GM12801 (cell line): ENCODE measurements around the gene NCBP1.

Experiments
- TF ChIP-seq, protein P1 (sequence below): IDR thresholded peaks from one replicate; pipeline ENCODE4 v1.5.1; 2011; ENCODE audit warnings: control low read depth; ENCODE audit not compliant: insufficient read length; ENCODE audit errors: extremely low read depth

Gene NCBP1

DNA sequence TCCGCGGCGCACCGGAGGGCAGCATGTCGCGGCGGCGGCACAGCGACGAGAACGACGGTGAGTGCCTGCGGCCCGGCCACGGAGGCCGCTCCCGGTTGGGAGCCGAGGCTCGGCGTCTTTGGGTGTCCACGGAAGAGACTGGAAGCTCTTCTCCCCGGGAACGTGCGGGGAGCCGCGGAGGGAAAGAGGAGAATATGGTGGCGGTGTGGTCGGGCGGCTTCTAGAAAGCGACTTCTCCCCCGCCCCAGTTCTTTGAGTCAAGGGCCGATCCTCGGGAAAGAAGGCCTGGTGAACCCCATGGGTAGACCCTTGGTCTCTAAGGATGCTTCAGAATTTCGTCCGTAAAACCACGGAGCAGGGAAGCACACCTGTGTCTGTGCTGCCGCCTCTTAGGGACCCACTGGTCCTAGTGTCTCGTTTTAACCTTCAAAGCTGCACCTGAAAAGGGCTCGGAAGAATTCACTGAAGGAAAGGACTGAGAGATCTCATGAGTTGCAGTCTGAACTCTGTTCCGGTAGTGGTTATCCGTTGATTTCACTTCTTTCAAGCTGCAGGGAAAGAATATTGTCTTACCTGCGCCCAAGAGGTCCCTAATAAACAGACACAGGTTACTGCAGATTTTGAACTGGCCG is 354 bp downstream of the NCBP1 start:
- TF ChIP-seq, protein P1, sequence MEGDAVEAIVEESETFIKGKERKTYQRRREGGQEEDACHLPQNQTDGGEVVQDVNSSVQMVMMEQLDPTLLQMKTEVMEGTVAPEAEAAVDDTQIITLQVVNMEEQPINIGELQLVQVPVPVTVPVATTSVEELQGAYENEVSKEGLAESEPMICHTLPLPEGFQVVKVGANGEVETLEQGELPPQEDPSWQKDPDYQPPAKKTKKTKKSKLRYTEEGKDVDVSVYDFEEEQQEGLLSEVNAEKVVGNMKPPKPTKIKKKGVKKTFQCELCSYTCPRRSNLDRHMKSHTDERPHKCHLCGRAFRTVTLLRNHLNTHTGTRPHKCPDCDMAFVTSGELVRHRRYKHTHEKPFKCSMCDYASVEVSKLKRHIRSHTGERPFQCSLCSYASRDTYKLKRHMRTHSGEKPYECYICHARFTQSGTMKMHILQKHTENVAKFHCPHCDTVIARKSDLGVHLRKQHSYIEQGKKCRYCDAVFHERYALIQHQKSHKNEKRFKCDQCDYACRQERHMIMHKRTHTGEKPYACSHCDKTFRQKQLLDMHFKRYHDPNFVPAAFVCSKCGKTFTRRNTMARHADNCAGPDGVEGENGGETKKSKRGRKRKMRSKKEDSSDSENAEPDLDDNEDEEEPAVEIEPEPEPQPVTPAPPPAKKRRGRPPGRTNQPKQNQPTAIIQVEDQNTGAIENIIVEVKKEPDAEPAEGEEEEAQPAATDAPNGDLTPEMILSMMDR: no peak

DNA sequence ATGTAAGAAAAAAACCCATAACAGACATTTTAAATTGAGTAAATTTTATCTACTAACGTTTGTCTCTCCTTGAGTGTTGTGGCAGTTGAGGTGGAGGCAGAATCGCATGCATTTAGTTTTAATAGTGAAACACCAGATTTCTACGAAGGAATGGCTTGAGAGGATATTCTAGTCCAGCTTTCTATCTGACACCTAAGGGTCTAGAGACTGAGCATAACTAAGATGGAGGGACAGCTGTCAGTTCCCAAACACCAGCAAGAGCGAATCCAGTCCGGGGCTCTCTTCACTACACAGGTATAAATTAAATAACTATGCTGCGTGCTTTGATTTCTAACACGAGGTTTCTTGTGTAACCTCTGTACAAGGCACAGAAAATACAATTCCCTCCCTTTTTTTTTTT is 1.4 kb downstream of the NCBP1 start:
- TF ChIP-seq, protein P1: no peak

DNA sequence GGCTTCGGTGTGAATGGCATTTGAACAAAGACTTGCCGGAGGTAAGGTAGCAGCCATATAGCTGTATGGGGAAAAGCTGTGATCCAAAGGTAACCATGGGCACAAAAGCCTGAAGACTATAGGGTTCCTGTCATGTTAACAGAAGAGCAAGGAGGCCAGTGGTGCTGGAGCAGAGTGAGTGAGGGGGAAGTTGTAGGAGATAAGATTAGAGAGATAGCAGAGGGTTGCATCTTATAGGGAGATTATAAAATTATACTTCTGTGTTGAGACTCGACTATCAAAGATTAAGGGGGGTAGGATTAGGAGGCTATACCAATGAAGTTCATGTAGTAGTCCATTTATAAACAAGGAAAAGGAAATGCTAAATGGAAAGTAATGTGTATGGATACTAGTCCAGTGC is 3.3 kb downstream of the NCBP1 start:
- TF ChIP-seq, protein P1: no peak

DNA sequence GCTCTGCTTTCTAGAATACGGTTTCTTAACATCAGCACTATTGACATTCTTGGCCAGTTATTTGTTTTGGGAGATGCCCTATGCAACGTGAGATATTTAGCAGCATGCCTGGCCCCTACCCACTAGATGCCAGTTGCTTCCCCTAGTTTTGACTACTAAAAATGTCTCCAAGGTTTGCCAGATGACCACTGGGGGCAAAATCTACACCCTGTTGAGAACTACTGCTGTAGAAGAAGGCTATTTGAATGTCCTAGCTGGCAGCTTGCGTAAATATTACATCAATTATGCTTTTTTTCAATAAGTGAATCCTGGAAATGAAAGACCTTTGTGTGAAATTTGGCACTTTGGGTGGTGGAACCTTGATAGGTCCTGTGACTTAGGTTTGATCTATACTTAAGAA is 5.0 kb downstream of the NCBP1 start:
- TF ChIP-seq, protein P1: no peak

DNA sequence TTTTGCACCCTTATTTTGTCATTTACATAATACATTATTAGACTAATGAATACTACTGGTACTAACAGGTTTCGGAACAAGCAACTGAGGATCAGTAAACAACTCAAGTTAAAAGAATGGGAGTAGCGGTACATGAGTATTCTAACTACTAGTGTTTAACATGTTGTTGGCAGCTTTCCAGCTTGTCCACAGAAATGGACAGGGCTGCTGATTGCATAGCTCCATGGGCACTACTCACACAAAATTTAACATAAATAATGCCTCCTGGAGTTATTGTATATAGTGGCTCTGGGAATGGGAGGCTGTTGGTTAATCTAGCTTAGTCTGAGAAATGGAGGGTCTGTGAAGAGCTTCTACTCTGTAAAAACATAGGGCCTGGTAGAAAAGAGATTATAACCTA is 6.7 kb downstream of the NCBP1 start:
- TF ChIP-seq, protein P1: no peak

DNA sequence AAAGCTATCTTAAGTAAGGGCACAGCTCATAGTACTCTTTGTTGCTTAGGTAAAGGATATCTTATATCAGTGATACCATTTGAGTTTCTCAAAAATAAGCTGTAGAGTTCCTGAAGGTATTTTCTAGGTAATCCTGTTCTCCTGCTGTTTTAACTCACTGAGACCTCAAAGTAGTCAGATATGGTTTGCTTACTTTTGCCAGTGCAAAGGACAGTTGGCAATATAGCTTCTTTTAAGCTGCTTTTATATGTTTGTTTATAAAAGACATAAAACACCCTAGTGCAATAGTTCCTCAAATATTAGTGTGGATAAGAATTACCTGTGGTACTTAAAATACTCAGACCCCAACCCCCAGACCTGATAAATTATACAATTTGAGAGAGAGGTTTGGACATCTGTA is 12.1 kb downstream of the NCBP1 start:
- TF ChIP-seq, protein P1: no peak

DNA sequence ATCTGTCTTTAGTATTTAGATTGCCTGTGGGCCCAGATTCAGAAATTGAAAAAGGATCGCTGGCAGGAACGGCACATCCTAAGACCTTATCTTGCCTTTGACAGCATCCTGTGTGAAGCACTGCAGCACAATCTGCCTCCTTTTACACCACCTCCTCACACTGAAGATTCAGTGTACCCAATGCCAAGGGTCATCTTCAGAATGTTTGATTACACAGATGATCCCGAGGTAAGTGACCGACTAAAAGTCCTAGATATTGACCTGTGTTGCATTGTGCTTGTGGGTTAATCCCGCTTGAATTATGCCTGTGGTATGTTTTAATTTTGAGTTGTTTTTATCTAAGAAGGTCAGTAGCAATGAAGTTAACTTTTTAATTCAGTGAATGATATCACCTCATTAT is 14.4 kb downstream of the NCBP1 start:
- TF ChIP-seq, protein P1: no peak
